ENCODE measurements around the gene LPP.

Gene LPP

DNA sequence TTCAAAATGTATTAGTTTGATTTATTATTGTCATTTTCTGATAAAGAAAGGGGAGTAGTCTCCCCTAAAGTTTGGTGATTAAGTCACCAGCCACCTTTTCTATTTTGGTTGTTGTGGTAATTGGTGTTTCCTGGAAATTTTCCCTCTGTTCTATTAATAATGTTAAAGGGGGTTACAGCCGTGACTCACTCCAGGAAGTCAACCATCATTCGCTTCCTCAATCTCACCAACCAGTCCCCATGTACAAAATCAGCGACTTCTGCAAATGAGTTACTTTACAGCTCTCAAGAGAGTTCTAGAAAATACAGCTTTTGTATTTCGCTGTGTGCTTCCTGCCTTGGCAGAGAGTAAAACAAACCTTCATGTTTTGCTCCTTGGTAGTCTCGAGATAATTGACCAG lies 285.1 kb downstream of the LPP start:
- TF ChIP-seq TAF1 (IDR thresholded peaks at IDR 0.05; ENCODE audit: borderline replicate concordance, insufficient read depth, low read length) = no peak
- TF ChIP-seq, protein P1, sequence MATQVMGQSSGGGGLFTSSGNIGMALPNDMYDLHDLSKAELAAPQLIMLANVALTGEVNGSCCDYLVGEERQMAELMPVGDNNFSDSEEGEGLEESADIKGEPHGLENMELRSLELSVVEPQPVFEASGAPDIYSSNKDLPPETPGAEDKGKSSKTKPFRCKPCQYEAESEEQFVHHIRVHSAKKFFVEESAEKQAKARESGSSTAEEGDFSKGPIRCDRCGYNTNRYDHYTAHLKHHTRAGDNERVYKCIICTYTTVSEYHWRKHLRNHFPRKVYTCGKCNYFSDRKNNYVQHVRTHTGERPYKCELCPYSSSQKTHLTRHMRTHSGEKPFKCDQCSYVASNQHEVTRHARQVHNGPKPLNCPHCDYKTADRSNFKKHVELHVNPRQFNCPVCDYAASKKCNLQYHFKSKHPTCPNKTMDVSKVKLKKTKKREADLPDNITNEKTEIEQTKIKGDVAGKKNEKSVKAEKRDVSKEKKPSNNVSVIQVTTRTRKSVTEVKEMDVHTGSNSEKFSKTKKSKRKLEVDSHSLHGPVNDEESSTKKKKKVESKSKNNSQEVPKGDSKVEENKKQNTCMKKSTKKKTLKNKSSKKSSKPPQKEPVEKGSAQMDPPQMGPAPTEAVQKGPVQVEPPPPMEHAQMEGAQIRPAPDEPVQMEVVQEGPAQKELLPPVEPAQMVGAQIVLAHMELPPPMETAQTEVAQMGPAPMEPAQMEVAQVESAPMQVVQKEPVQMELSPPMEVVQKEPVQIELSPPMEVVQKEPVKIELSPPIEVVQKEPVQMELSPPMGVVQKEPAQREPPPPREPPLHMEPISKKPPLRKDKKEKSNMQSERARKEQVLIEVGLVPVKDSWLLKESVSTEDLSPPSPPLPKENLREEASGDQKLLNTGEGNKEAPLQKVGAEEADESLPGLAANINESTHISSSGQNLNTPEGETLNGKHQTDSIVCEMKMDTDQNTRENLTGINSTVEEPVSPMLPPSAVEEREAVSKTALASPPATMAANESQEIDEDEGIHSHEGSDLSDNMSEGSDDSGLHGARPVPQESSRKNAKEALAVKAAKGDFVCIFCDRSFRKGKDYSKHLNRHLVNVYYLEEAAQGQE (IDR thresholded peaks at IDR 0.05; ENCODE audit: insufficient read depth in 1 of 2, low read depth in 2 of 2, low read length in 2 of 2) = 0 out of 4 replicates have a peak, but pooled peaks of 1 of the 2 experiments have one; percentile 30

DNA sequence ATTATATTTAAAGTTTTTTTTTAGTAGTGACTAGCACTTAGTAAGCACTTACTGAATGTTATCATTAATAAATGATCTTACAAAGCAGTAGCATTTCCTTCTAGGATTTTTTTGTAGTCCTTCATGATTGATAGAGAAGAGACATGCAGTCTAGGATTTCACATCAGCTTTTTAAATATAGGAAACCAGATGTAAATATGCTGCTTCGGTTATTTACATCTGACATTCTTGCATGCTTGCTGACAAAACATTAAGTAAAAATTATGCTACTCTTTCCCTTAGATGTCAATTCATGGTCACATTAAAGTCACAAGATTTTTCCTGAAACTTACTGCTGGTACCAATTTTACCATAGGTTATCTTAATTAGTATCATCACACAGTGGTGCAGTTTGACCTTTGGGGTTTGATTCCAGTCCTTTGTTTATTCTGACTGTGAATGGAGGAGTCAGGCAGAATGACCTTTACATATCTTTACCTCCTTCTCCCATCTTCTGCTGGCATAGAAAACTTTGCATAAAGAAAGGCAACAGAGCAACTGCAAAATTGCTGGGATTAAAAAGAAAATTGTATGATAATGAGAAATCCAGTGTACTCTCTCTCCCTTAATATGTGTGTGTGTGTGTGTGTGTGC lies 286.5 kb downstream of the LPP start:
- TF ChIP-seq FOXP2 (optimal IDR thresholded peaks at IDR 0.05; ENCODE audit: borderline replicate concordance, extremely low read depth, extremely low read length, insufficient read depth) (no peak), SIN3A (IDR thresholded peaks at IDR 0.05; ENCODE audit: borderline replicate concordance, insufficient read depth, low read length) (no peak), TAF1 (IDR thresholded peaks at IDR 0.05; ENCODE audit: borderline replicate concordance, insufficient read depth, low read length) (no peak), POLR2AphosphoS5 (IDR thresholded peaks at IDR 0.05; ENCODE audit: low read depth, low read length) (no peak)
- TF ChIP-seq, protein P1 (IDR thresholded peaks at IDR 0.05; ENCODE audit: insufficient read depth in 1 of 2, low read depth in 2 of 2, low read length in 2 of 2) = no peak

DNA sequence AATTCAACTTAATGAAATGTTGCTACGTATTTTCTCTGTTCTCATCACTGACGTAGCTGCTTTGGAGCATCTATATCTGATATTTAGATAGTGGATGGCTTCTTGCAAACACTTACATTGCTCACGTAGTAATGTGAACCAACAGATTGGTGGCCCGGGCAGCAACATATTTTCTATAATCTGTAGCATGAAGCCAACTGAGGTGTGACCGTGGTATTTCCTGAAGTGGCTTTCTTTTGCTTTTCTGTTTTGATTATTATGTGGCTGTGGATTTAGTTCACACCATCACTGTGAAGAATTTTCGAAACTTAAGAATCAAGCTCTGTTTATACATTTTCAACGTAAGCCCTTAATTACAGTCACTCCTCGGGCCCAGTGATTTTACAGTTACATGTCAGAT lies 288.5 kb downstream of the LPP start:
- TF ChIP-seq, protein P1 (IDR thresholded peaks at IDR 0.05; ENCODE audit: insufficient read depth in 1 of 2, low read depth in 2 of 2, low read length in 2 of 2) = no peak
- TF ChIP-seq TAF1 (IDR thresholded peaks at IDR 0.05; ENCODE audit: borderline replicate concordance, insufficient read depth, low read length) (no peak), SIN3A (IDR thresholded peaks at IDR 0.05; ENCODE audit: borderline replicate concordance, insufficient read depth, low read length) (no peak), POLR2AphosphoS5 (IDR thresholded peaks at IDR 0.05; ENCODE audit: low read depth, low read length) (no peak), FOXP2 (optimal IDR thresholded peaks at IDR 0.05; ENCODE audit: borderline replicate concordance, extremely low read depth, extremely low read length, insufficient read depth) (no peak)

DNA sequence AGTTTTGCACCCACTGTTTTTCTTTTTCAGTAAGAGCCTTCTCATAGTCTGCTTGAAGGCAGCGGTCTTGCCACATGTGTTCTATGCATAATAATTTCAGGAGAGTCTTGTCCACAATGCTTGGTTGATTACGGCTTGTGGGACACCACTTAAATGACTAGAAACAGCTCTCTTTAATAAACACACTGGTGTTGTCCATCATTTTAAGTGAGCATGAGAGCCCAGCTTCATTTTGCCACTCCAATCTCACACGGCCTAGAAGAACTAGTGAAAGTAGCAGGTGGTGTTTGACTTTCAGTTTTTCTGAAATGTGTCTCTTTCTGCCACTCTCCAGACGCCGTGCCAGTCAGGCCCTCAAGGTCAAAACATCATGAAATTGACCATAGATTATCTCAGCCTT lies 292.1 kb downstream of the LPP start:
- TF ChIP-seq, protein P1 (IDR thresholded peaks at IDR 0.05; ENCODE audit: insufficient read depth in 1 of 2, low read depth in 2 of 2, low read length in 2 of 2) = no peak
- no peak for TF ChIP-seq FOXP2 (optimal IDR thresholded peaks at IDR 0.05; ENCODE audit: borderline replicate concordance, extremely low read depth, extremely low read length, insufficient read depth)
- no peak for TF ChIP-seq TAF1 (IDR thresholded peaks at IDR 0.05; ENCODE audit: borderline replicate concordance, insufficient read depth, low read length)
- no peak for TF ChIP-seq POLR2AphosphoS5 (IDR thresholded peaks at IDR 0.05; ENCODE audit: low read depth, low read length)
- TF ChIP-seq SIN3A (IDR thresholded peaks at IDR 0.05; ENCODE audit: borderline replicate concordance, insufficient read depth, low read length) = no peak

DNA sequence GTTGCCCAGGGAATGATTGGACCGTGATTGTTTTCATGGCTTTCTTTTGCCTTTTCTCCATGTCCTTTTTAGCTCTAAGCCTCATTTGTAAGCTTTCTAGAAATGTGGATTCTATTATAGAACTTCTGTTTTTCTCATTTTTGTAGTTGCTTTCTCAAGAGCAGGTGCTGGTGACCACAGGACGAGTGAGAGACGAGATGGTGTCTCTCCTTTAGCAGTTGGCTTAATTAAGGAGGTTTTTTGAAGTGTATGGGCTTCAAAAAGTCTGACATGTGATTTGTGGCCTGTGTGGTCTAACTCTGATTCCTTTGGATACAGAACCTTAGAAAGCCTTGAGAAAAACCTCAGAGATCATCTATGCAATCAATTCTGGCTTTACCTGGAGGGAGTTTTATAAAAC lies 292.8 kb downstream of the LPP start:
- TF ChIP-seq, protein P1 (IDR thresholded peaks at IDR 0.05; ENCODE audit: insufficient read depth in 1 of 2, low read depth in 2 of 2, low read length in 2 of 2) = no peak
- no peak for TF ChIP-seq SIN3A (IDR thresholded peaks at IDR 0.05; ENCODE audit: borderline replicate concordance, insufficient read depth, low read length)
- no peak for TF ChIP-seq TAF1 (IDR thresholded peaks at IDR 0.05; ENCODE audit: borderline replicate concordance, insufficient read depth, low read length)
- TF ChIP-seq FOXP2 (optimal IDR thresholded peaks at IDR 0.05; ENCODE audit: borderline replicate concordance, extremely low read depth, extremely low read length, insufficient read depth) = no peak
- no peak for TF ChIP-seq POLR2AphosphoS5 (IDR thresholded peaks at IDR 0.05; ENCODE audit: low read depth, low read length)
